ENCODE results near the gene STX8.

The STX8 gene

DNA sequence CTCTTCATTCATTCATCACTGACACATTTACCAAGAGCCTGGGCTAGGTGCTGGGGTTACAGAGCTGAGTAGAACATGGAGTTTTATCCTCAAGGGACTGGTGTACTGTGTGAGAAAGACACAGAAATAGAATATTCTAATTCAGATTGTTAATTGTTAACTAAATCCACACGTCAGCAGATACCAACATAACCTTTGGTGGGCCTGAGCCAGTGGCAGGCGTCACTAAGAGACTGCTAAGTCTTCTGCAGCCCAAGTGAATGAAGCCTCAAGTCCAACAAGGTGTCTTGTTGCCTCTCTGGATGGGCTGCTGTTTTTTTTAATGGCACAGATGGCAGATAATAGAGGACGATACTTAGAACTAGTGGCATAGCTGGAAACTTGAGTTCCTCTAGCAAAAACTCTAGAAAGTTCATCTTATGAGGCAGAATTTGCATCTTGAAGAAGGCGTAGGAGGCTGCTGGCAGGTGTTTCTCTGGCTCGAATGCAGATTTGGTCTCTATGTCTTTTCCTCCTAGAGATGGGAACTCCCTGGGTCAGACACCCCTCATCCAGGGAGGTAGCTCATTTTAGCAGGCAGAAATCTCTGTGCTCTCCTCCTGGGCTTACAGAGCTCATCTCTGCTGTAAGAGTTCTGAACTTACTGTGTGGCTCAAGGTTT, 374.8 kb downstream of the STX8 start:
- no peak for DNase-seq

Data from stimulated activated CD8-positive, alpha-beta memory T cell treated with anti-CD3 and anti-CD28 coated beads, Interleukin-4, amount 100 ng/mL, for 48 hours (primary cell).